GM19099 (cell line): ENCODE results near the gene MRPS6.

Experiments
- POLR2A ChIP-seq: IDR thresholded peaks from 3 replicates; pipeline ENCODE4 v1.6.1; 2011; ENCODE audit warnings: low read depth; ENCODE audit not compliant: insufficient read length; ENCODE audit errors: extremely low read depth

Gene MRPS6

DNA sequence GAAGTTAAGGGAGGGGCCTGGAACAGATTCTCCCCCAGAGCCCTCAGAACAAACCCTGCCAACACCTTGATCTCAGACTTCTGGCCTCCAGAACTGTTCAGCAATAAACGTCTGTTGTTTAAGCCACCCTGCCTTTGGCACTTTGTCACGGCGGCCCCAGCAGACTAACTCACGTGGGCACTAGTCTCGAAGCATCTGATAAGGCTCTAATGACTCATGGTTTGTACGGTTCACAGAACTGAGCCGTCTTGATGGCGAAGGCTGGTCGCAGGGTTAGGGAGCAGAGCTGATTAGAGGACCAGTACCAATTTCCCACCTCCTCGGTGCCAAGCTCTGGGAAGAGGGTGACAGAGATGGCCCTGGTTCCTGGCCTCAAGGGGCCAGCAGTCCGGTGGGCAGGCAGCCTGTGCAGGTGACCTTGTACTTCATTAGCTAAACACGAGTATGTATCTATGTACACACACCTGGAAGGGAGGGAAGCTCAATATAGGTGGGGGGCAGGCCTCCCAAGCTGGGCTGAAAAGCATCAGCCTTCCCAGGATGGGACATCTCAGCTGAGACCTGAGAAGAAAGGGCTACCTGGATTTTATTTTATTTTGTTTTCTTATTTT lies 112.8 kb downstream of the MRPS6 start:
- TF ChIP-seq POLR2A = no peak

DNA sequence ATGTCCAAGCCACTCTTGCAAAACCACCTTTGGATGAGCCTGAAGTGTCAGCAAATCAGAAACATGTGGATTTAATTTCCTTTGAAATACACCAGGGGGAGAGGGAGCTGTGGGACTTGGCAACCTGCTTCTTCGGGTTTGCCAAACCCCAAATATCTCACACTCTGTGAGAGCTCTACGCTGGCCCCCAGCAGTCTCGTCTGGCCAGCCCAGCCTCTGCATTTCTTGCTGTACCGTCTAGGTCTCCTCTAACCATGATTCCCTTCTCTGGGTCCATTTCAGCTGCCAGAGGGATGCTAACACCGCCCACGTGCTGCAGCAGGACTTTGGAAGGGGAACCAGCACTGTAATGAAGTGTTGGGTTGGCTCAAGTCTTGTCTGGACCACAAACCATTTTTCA lies 114.6 kb downstream of the MRPS6 start:
- TF ChIP-seq POLR2A = no peak

DNA sequence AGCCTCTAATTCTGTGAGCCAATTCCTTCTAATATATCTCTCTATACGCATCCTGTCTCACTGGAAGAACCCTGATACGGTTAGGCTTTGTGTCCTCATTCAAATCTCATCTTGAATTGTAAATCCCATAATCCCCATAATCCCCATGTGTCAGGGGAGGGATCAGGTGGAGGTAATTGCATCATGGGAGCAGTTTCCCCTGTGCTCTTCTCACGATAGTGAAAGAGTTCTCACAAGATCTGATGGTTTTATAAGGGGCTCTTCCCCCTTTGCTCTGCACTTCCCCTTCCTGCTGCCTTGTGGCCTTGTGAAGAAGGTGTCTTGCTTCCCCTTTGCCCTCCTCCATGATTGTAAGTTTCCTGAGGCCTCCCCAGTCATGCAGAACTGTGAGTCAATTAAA lies 116.1 kb downstream of the MRPS6 start:
- no peak for TF ChIP-seq POLR2A

DNA sequence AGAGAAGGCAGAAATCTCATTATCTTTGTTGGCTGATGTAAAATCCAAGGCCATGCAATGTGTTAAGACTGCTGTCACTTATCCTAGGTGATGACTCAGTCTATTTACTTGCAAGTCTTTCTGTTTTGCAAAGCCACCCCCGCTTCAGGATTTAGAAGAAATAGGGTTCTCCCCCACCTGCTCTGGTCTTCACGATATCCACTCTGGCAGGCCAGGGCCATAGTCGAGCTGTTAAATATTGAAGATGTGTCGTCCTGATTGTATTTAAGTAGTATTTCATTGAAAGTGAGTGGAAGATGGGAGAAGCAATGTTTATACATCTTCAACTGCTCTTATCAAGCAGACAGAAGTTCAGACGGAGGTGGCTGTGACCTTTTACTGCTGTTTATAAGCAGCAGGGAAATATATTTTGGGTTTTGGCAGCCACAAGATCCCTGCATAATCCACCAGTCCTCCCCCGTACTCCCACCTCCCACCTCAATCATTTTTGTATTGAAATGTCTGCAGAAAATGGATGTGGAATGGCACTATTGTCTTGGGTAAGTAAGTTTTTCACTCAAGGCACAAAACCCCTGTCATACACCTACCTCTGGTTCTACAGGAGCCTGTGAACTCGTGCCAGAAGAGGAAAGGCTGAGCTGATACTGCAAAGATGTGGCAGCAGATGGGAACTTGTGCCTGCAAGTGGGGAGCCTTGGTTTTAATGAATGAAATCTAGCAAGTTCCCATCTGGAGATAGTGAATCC lies 117.4 kb downstream of the MRPS6 start:
- TF ChIP-seq POLR2A = no peak

DNA sequence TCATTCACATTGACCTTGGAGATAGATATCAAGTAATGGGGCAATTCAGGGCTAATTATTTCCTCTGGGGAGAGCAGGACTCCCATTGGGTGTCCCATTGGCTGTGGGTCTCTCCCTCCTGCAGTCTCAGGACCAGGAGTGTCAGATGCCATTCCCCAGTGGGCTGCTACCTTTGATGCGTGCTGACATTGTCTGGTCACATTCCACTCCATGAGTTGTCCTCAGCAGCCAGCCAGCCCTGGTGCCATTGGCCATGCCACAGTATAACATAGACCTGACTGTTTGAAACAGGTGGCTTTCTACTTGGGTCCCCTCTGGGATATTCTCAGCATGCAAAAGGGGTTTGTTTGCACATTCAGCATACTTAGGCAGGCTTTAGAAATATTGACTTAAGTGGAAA lies 118.5 kb downstream of the MRPS6 start:
- no peak for TF ChIP-seq POLR2A
